ENCODE data around the gene GATAD2B. TPM values are rescaled to one million over a fixed set of nuclear protein-coding genes. Genes with fewer than 3 reads are reported as not detected.

GATAD2B gene
- total and polyA plus RNA-seq, 2 donors (not counting 3 experiments of a cell fraction or from before 2014, with no cell fraction given) = 8.5 to 46.3 TPM

- peak; percentile 82 for FAIRE-seq
- H3K9me3 ChIP-seq (replicated peaks; ENCODE audit: control insufficient read depth, insufficient read depth, low read length) = no peaks in the 10 kb centered on the region
- peak overlapping the region; percentile 5 for H2AFZ ChIP-seq (ENCODE audit: low read depth, low read length)
- TF ChIP-seq MYC (IDR thresholded peaks at IDR 0.05; ENCODE audit: low read depth, low read length) = peak; percentile 6
- TF ChIP-seq POLR2A (IDR thresholded peaks at IDR 0.05; ENCODE audit: low read depth, low read length) = peak; percentile 69
- TF ChIP-seq POLR2AphosphoS5 (IDR thresholded peaks at IDR 0.05; ENCODE audit: insufficient read depth, low read depth, low read length) = peak; percentile 57
- TF ChIP-seq CTCF (IDR thresholded peaks at IDR 0.05; ENCODE audit: extremely low read depth in 1 of 2, insufficient read depth in 1 of 2, low read depth in 1 of 2, low read length in 2 of 2) = no peak
- TF ChIP-seq EZH2 (IDR thresholded peaks at IDR 0.05; ENCODE audit: borderline replicate concordance, low read depth, low read length, severe bottlenecking) = no peak
- TF ChIP-seq GATA2 (IDR thresholded peaks at IDR 0.05; ENCODE audit: insufficient read depth, insufficient read length, low read depth, low read length) = no peak
- TF ChIP-seq MAX (IDR thresholded peaks at IDR 0.05; ENCODE audit: insufficient read depth, insufficient read length) = peak; percentile 26
- no peak for TF ChIP-seq FOS (IDR thresholded peaks at IDR 0.05; ENCODE audit: borderline replicate concordance, insufficient read depth, low read length)
- TF ChIP-seq JUN (IDR thresholded peaks at IDR 0.05; ENCODE audit: borderline replicate concordance, insufficient read depth, insufficient read length, low read depth) = no peak
- TSS peak; percentile 56 for BruUV-seq (replicated peaks)
- peak overlapping the region; percentile 42 to 88 (median 73) for H3K4me3 ChIP-seq (replicated peaks in 1 of 3; ENCODE audit: insufficient read depth in 1 of 3, low read depth in 1 of 3, low read length in 3 of 3)
- intact Hi-C loops (cut with micrococcal nuclease) (loop anchor here (1.0 to 2.0 kb wide), 9 partner anchors 12 to 269 kb away; partner anchors contain the start of genes CRTC2, RAB13 and SLC39A1), dilution Hi-C loops (cut with MboI; ENCODE audit: extremely low pct_ligation_motif_present, low sequenced_read_pairs) (no loop called here)
- peak; percentile 77 for DNase-seq (ENCODE audit: low read depth, low spot score)
- H3K9me1 ChIP-seq (replicated peaks; ENCODE audit: control insufficient read depth, extremely low read depth, insufficient read depth, low read length) = no peaks in the 10 kb centered on the region
- ChIA-PET CTCF (interaction anchor here (0.7 to 5.3 kb wide), 23 partner anchors 8 to 162 kb away, joined by 3 to 65 read pairs (median 8); partner anchors contain the start of genes CREB3L4, CRTC2, GATAD2B and JTB), POLR2A (interaction anchor here (0.7 to 1.3 kb wide), 5 partner anchors 13 to 44 kb away, joined by 3 to 5 read pairs (median 4); partner anchors contain the start of genes GATAD2B and SLC39A1)
- peak overlapping the region; percentile 73 for H3K4me2 ChIP-seq (ENCODE audit: insufficient read depth, low read length)
- H4K20me1 ChIP-seq (replicated peaks; ENCODE audit: control insufficient read depth, extremely low read depth, insufficient read depth, low read length) = no peaks in the 10 kb centered on the region
- peaks cover 9% of the 10 kb centered on the region for H3K4me1 ChIP-seq (ENCODE audit: control insufficient read depth, extremely low read depth, insufficient read depth, low read length)
- peaks cover 2 to 34% of the 10 kb centered on the region in 2 experiments for H3K36me3 ChIP-seq (ENCODE audit: control insufficient read depth in 2 of 2, extremely low read depth in 1 of 2, insufficient read depth in 2 of 2, low read length in 2 of 2)
- peak overlapping the region; percentile 84 for H3K9ac ChIP-seq (replicated peaks; ENCODE audit: extremely low read depth, insufficient read depth, low read length)
- peaks cover 16% of the 10 kb centered on the region for H3K79me2 ChIP-seq (ENCODE audit: control insufficient read depth, insufficient read depth, low read length)
- no peaks in the 10 kb centered on the region for H3K27me3 ChIP-seq (ENCODE audit: control insufficient read depth in 2 of 2, insufficient read depth in 2 of 2, low read length in 2 of 2)
- peak overlapping the region; percentile 63 for H3K27ac ChIP-seq (ENCODE audit: insufficient read depth, low read depth, low read length)
Measured at GRCh38 chr1:153945795-153946621, 23.2 kb upstream of the GATAD2B start.

Measured in endothelial cell of umbilical vein (primary cell).